HG02763 (cell line): Measurements from ENCODE around the gene ANO2.

ENCODE experiments used
- ATAC-seq: cut with Tn5 transposase; IDR thresholded peaks from one replicate; pipeline ENCODE4 v1.9.1; 2021; ENCODE audit warnings: mild to moderate bottlenecking, moderate library complexity; ENCODE audit not compliant: unreplicated experiment

Gene ANO2

GRCh38 chr12:5523396-5524115 lies 421.5 kb downstream of the ANO2 start:
- ATAC-seq: no peak

- no peak for ATAC-seq
Measured at GRCh38 chr12:5522432-5523335, 422.4 kb downstream of the ANO2 start.

- ATAC-seq: no peak
Measured at GRCh38 chr12:5521456-5522325, 423.4 kb downstream of the ANO2 start.

- no peak for ATAC-seq
Measured at GRCh38 chr12:5520831-5521230, 424.2 kb downstream of the ANO2 start.

- no peak for ATAC-seq
Measured at GRCh38 chr12:5520037-5520436, 425.0 kb downstream of the ANO2 start.

GRCh38 chr12:5518584-5519365 lies 426.3 kb downstream of the ANO2 start:
- ATAC-seq: no peak

- ATAC-seq: no peak
Measured at GRCh38 chr12:5516371-5517241, 428.5 kb downstream of the ANO2 start.

GRCh38 chr12:5515458-5515857 lies 429.6 kb downstream of the ANO2 start:
- no peak for ATAC-seq

GRCh38 chr12:5514545-5514944 lies 430.5 kb downstream of the ANO2 start:
- no peak for ATAC-seq

GRCh38 chr12:5514016-5514415 lies 431.0 kb downstream of the ANO2 start:
- no peak for ATAC-seq

- no peak for ATAC-seq
Measured at GRCh38 chr12:5513406-5513805, 431.7 kb downstream of the ANO2 start.
